HepG2 (cell line): ENCODE data around the gene DRC3. TPM values are rescaled to one million over a fixed set of nuclear protein-coding genes. Genes with fewer than 3 reads are reported as not detected.

Experiments
- ATAC-seq: fragments of 200-7000 bp; cut with Tn5 transposase; 3 replicates; pipeline ENCODE4 v1.9.1; 2020; ENCODE audit warnings: mild to moderate bottlenecking, moderate library complexity
- BruUV-seq: library from RNA; stranded (reverse); fragments of 400-500 nt; replicated peaks from 2 replicates; lab custom pipeline; 2021; lab: Mats Ljungman, UMichigan
- CTCF ChIA-PET: fragments of 300-600 bp; formaldehyde crosslinking; extraction: SDS; loops from one replicate; lab custom pipeline; 2021; ENCODE audit warnings: low total read pairs, inconsistent platforms, low intra/inter-chr PET ratio; lab: Yijun Ruan, JAX
- POLR2A ChIA-PET: fragments of 350-600 bp; sonication (Branson Sonifier 250); formaldehyde crosslinking; loops from one replicate; lab custom pipeline; 2020; ENCODE audit warnings: antibody characterized with exemption, inconsistent platforms; lab: Yijun Ruan, JAX
- DNase-seq: peaks from one replicate; pipeline ENCODE4 v3.0.0-alpha.2; 2015; ENCODE audit warnings: low spot score
- FAIRE-seq: peaks from 3 replicates; lab custom pipeline; 2011; peaks lifted over from hg19 to GRCh38; lab: Jason Lieb, UNC
- H2AFZ ChIP-seq: one replicate; pipeline ENCODE4 v1.6.1; 2011; ENCODE audit warnings: low read length, inconsistent platforms
- H3K27ac ChIP-seq: fragments of 300-600 bp; 3 replicates; pipeline ENCODE4 v1.8.0; 2011; ENCODE audit warnings: mixed run types, mild to moderate bottlenecking, mixed read lengths, low read length, inconsistent platforms; ENCODE audit not compliant: insufficient read depth; ENCODE audit errors: extremely low read length
- H3K27me3 ChIP-seq, 2 experiments: fragments of 200-600 bp in 1 of 2; 2 replicates in 1 of 2; 3 replicates in 1 of 2; pipeline versions ENCODE4 v1.6.0 to v1.8.0; 2011; ENCODE audit warnings: low read length in 2 of 2, mild to moderate bottlenecking in 2 of 2, moderate library complexity in 2 of 2, inconsistent platforms in 1 of 2; ENCODE audit not compliant: insufficient read depth in 2 of 2, control insufficient read depth in 1 of 2
- H3K36me3 ChIP-seq, 2 experiments: fragments of 200-600 bp in 1 of 2; replicated peaks in 1 of 2; 2 replicates in 1 of 2; 3 replicates in 1 of 2; pipeline versions ENCODE4 v1.5.1 to v1.8.0; 2011; ENCODE audit warnings: low read length in 2 of 2, inconsistent platforms in 1 of 2; ENCODE audit not compliant: insufficient read depth in 2 of 2, control insufficient read depth in 1 of 2
- H3K4me1 ChIP-seq: 2 replicates; pipeline ENCODE4 v1.5.1; 2012; ENCODE audit warnings: low read length, inconsistent platforms; ENCODE audit not compliant: insufficient read depth
- H3K4me2 ChIP-seq: 2 replicates; pipeline ENCODE4 v1.6.0; 2011; ENCODE audit warnings: low read depth, low read length, inconsistent platforms
- H3K4me3 ChIP-seq, 3 experiments: fragments of 200-600 bp in 1 of 3; sonication (generic), shearing (Covaris generic) in 1 of 3; replicated peaks in 1 of 3; 2 replicates each; pipeline ENCODE4 v1.5.1; 2011 to 2016; ENCODE audit warnings: low read length in 3 of 3, inconsistent platforms in 2 of 3, low read depth in 2 of 3, mild to moderate bottlenecking in 2 of 3, control low read depth in 1 of 3, mixed read lengths in 1 of 3; ENCODE audit not compliant: insufficient read depth in 1 of 3
- H3K79me2 ChIP-seq: one replicate; pipeline ENCODE4 v1.6.1; 2011; ENCODE audit warnings: low read length, inconsistent platforms; ENCODE audit not compliant: insufficient read depth
- H3K9ac ChIP-seq: 2 replicates; pipeline ENCODE4 v1.6.0; 2011; ENCODE audit warnings: mild to moderate bottlenecking, low read depth, low read length, inconsistent platforms; ENCODE audit not compliant: insufficient read depth
- H3K9me3 ChIP-seq: 2 replicates; pipeline ENCODE4 v1.5.1; 2012; ENCODE audit warnings: mild to moderate bottlenecking, low read length
- H4K20me1 ChIP-seq: 2 replicates; pipeline ENCODE4 v1.6.0; 2011; ENCODE audit warnings: inconsistent platforms, mild to moderate bottlenecking, low read length, moderate library complexity; ENCODE audit not compliant: insufficient read depth
- BRF2 ChIP-seq: sonication (generic); formaldehyde crosslinking; IDR thresholded peaks from 2 replicates; pipeline ENCODE4 v1.8.1; 2022; ENCODE audit warnings: mild to moderate bottlenecking, missing genetic modification reagents
- HNF4A ChIP-seq: sonication (generic); formaldehyde crosslinking; IDR thresholded peaks from 2 replicates; pipeline ENCODE4 v1.4.0; 2020; ENCODE audit warnings: missing genetic modification reagents
- HOXA9 ChIP-seq: sonication (generic); formaldehyde crosslinking; IDR thresholded peaks from 2 replicates; pipeline ENCODE4 v1.8.1; 2022; ENCODE audit warnings: missing genetic modification reagents, mild to moderate bottlenecking, moderate library complexity, borderline replicate concordance
- IKZF4 ChIP-seq: sonication (generic); formaldehyde crosslinking; IDR thresholded peaks from 2 replicates; pipeline ENCODE4 v1.5.1; 2020; ENCODE audit warnings: borderline replicate concordance, mild to moderate bottlenecking, low read depth, missing genetic modification reagents; ENCODE audit errors: not compliant biosample characterization
- MIER3 ChIP-seq: IDR thresholded peaks from 2 replicates; pipeline ENCODE4 v1.6.1; 2016; ENCODE audit warnings: missing compliant biosample characterization, borderline replicate concordance
- PAWR ChIP-seq: sonication (generic); formaldehyde crosslinking; IDR thresholded peaks from 2 replicates; pipeline ENCODE4 v1.4.0; 2020; ENCODE audit warnings: missing genetic modification reagents, mild to moderate bottlenecking, borderline replicate concordance
- PHF5A ChIP-seq: IDR thresholded peaks from one replicate; pipeline ENCODE4 v1.6.1; 2018; ENCODE audit warnings: low read depth, missing genetic modification reagents; ENCODE audit not compliant: unreplicated experiment
- THYN1 ChIP-seq: sonication (generic); formaldehyde crosslinking; IDR thresholded peaks from 2 replicates; pipeline ENCODE4 v1.8.1; 2023; ENCODE audit warnings: low read depth, mild to moderate bottlenecking, moderate library complexity, missing genetic modification reagents, borderline replicate concordance
- ZBTB2 ChIP-seq: sonication (generic); formaldehyde crosslinking; IDR thresholded peaks from 2 replicates; pipeline ENCODE4 v1.8.0; 2022; ENCODE audit warnings: low read depth, missing genetic modification reagents
- ZNF138 ChIP-seq: sonication (generic); formaldehyde crosslinking; IDR thresholded peaks from 2 replicates; pipeline ENCODE4 v1.5.0; 2020; ENCODE audit warnings: mild to moderate bottlenecking, low read depth, missing genetic modification reagents
- ZNF20 ChIP-seq: sonication (generic); formaldehyde crosslinking; IDR thresholded peaks from 2 replicates; pipeline ENCODE4 v1.4.0; 2020; ENCODE audit warnings: mild to moderate bottlenecking, moderate library complexity, missing genetic modification reagents
- ZNF431 ChIP-seq: sonication (generic); formaldehyde crosslinking; IDR thresholded peaks from 2 replicates; pipeline ENCODE4 v1.9.0; 2022; ENCODE audit warnings: missing genetic modification reagents, low read depth, mild to moderate bottlenecking, borderline replicate concordance
- ZNF468 ChIP-seq: sonication (generic); formaldehyde crosslinking; IDR thresholded peaks from 2 replicates; pipeline ENCODE4 v1.8.0; 2022; ENCODE audit warnings: mild to moderate bottlenecking, moderate library complexity, missing genetic modification reagents
- ZNF646 ChIP-seq: sonication (generic); formaldehyde crosslinking; IDR thresholded peaks from 2 replicates; pipeline ENCODE4 v1.9.0; 2021; ENCODE audit warnings: mild to moderate bottlenecking, missing genetic modification reagents
- ZNF691 ChIP-seq: sonication (generic); formaldehyde crosslinking; IDR thresholded peaks from 2 replicates; pipeline ENCODE4 v1.4.0; 2020; ENCODE audit warnings: missing genetic modification reagents, low read depth, mild to moderate bottlenecking, borderline replicate concordance
- WGBS: methylation state at CpG from one replicate; pipeline ENCODE4 v1.1.6; 2017; ENCODE audit warnings: low lambda C conversion rate; 5-methylcytosine and 5-hydroxymethylcytosine counted together
- in situ Hi-C: cut with HindIII; loops from 2 replicates; pipeline ENCODE4 v1.10.0; 2017; ENCODE audit warnings: low pct_unique_long_range_greater_than_20kb; ENCODE audit not compliant: extremely low pct_ligation_motif_present
- intact Hi-C: fragments of 100-400 bp; cut with micrococcal nuclease; formaldehyde crosslinking; loops from one replicate; pipeline ENCODE4 v1.10.0; 2022; ENCODE audit not compliant: unreplicated experiment
- polyA plus RNA-seq, 8 experiments: library from polyadenylated mRNA; depleted of rRNA in 3 of 8; stranded (reverse) in 7 of 8; unstranded in 1 of 8; fragments of >200 nt; fragmentation: Illumina TruSeq in 4 of 8; extraction: Trizol in 4 of 8; gene quantifications; 2 replicates each; pipeline versions ENCODE4 v1.2.1 to v1.2.3, GENCODE V29; 2011 to 2016; ENCODE audit warnings: low read depth in 4 of 8, missing spikeins in 1 of 8, mixed read lengths in 1 of 8; ENCODE audit not compliant: insufficient read depth in 1 of 8
- total RNA-seq, 5 experiments: library from RNA; depleted of rRNA; stranded (reverse); fragments of >200 nt; fragmentation: Illumina TruSeq; extraction: Trizol; gene quantifications; 2 replicates each; pipeline ENCODE4 v1.2.3, GENCODE V29; 2016; ENCODE audit warnings: low read depth in 1 of 5

Gene DRC3
- total and polyA plus RNA-seq, 2 of the 13 experiments (the other 11 are each of a cell fraction or from before 2014, with no cell fraction given) = 0.53 to 0.87 TPM

GRCh38 chr17:17964710-17965109 is 8.0 kb upstream of the DRC3 start:
- 87% methylated on average over 4 of the region's 4 CpGs for WGBS
- ChIA-PET POLR2A (no interaction called here), CTCF (no interaction called here)
- FAIRE-seq (no peak), ATAC-seq (no peak), DNase-seq (no peak)
- no TSS peak for BruUV-seq
- intact Hi-C loops (no loop called here), in situ Hi-C loops (no loop called here)
- Histone ChIP-seq H3K4me3 (no peak overlapping the region), H3K79me2 (no peaks in the 10 kb centered on the region), H3K36me3 (no peaks in the 10 kb centered on the region), H3K9ac (no peak overlapping the region), H3K4me1 (peaks cover 11% of the 10 kb centered on the region), H3K27ac (no peak overlapping the region), H4K20me1 (no peaks in the 10 kb centered on the region), H2AFZ (no peak overlapping the region), H3K4me2 (no peak overlapping the region), H3K27me3 (no peaks in the 10 kb centered on the region), H3K9me3 (no peaks in the 10 kb centered on the region)
- TF ChIP-seq ZNF646 (CRISPR knock-in tag) (no peak), ZNF20 (CRISPR knock-in tag) (no peak), ZNF691 (CRISPR knock-in tag) (no peak), ZBTB2 (no peak), HOXA9 (CRISPR knock-in tag) (no peak), PHF5A (CRISPR knock-in tag) (no peak), PAWR (CRISPR knock-in tag) (no peak), ZNF431 (CRISPR knock-in tag) (no peak), THYN1 (no peak), BRF2 (no peak), HNF4A (CRISPR knock-in tag) (no peak), ZNF138 (CRISPR knock-in tag) (no peak), MIER3 (CRISPR knock-in tag) (no peak), ZNF468 (CRISPR knock-in tag) (no peak), IKZF4 (CRISPR knock-in tag) (no peak)
